Fibroblast of skin of scalp (primary cell): ENCODE measurements around the gene AMD1.
"Not testable (repeated sequence)": the region's sequence is repeated elsewhere in the genome, so short reads cannot be mapped to it uniquely, and the experiment has no call there.

ENCODE experiments used
- DNase-seq: peaks from one replicate; pipeline ENCODE4 v3.0.0-alpha.2; 2013

The AMD1 gene

GRCh38 chr6:110878751-110879522 is 4.4 kb downstream of the AMD1 start:
- DNase-seq, result peak; percentile 47

GRCh38 chr6:110880651-110881050 is 6.1 kb downstream of the AMD1 start:
- DNase-seq, result no peak

GRCh38 chr6:110881546-110882273 is 7.1 kb downstream of the AMD1 start:
- no peak for DNase-seq

GRCh38 chr6:110882274-110882619 is 7.7 kb downstream of the AMD1 start:
- peak; percentile 58 for DNase-seq

GRCh38 chr6:110882824-110883554 is 8.4 kb downstream of the AMD1 start:
- DNase-seq, result no peak

- no peak for DNase-seq
Measured at GRCh38 chr6:110884321-110884720, 9.7 kb downstream of the AMD1 start.

GRCh38 chr6:110885526-110885925 is 10.9 kb downstream of the AMD1 start:
- DNase-seq, result no peak

- DNase-seq, result no peak
Measured at GRCh38 chr6:110886555-110887167, 12.1 kb downstream of the AMD1 start.

- DNase-seq, result no peak
Measured at GRCh38 chr6:110890288-110890687, 15.7 kb downstream of the AMD1 start.

- DNase-seq, result no peak
Measured at GRCh38 chr6:110895907-110896608, 21.5 kb downstream of the AMD1 start.

- DNase-seq, result peak; percentile 17
Measured at GRCh38 chr6:110897433-110897832, 22.8 kb downstream of the AMD1 start.

GRCh38 chr6:110898111-110898510 is 23.5 kb downstream of the AMD1 start:
- no peak for DNase-seq

GRCh38 chr6:110900028-110900598 is 25.5 kb downstream of the AMD1 start:
- DNase-seq, result no peak

- not testable (repeated sequence) for DNase-seq
Measured at GRCh38 chr6:110901601-110902000, 27.0 kb downstream of the AMD1 start.

- no peak for DNase-seq
Measured at GRCh38 chr6:110902091-110902490, 27.5 kb downstream of the AMD1 start.

- DNase-seq, result not testable (repeated sequence)
Measured at GRCh38 chr6:110906273-110906672, 31.7 kb downstream of the AMD1 start.

GRCh38 chr6:110930781-110931180 is 56.2 kb downstream of the AMD1 start:
- DNase-seq, result no peak

GRCh38 chr6:110933912-110934311 is 59.3 kb downstream of the AMD1 start:
- no peak for DNase-seq

GRCh38 chr6:110934381-110934898 is 59.9 kb downstream of the AMD1 start:
- no peak for DNase-seq

GRCh38 chr6:110935171-110935570 is 60.6 kb downstream of the AMD1 start:
- DNase-seq, result no peak

GRCh38 chr6:110938171-110938570 is 63.6 kb downstream of the AMD1 start:
- no peak for DNase-seq
